ENCODE measurements around the gene L2HGDH.

L2HGDH gene

DNA sequence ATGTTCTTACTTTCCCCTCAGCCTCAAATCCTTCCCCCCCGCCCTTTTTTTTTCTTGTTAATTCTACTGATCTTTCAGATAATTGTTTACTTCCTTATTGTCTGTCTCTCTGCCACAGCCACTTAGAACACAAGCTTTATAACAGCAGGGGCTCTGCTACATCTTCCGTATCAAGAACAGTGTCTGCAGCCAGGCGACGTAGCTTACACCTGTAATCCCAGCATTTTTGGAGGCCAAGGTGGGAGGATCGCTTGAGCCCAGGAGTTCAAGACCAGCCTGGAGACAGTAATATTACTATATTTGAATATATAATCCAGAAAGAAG is 86.1 kb downstream of the L2HGDH start:
- H3F3A ChIP-seq (ENCODE audit: insufficient read depth, low read length), result no peaks in the 10 kb centered on the region
- peak overlapping the region; percentile 32 for H3K4me3 ChIP-seq (ENCODE audit: low read depth, low read length, poor library complexity, severe bottlenecking)
- H3K27me3 ChIP-seq (ENCODE audit: insufficient read depth, low read length), result no peaks in the 10 kb centered on the region
- peaks cover 5% of the 10 kb centered on the region; the same call in 1 of the 2 replicates for H3K36me3 ChIP-seq (ENCODE audit: insufficient read depth, low read length)
- peak overlapping the region; percentile 41 for H3K4me2 ChIP-seq (ENCODE audit: low read length)
- H2AFZ ChIP-seq (ENCODE audit: low read length), result no peak overlapping the region
- peaks cover 80% of the 10 kb centered on the region for H3K79me2 ChIP-seq (ENCODE audit: insufficient read depth, low read length)
- TF ChIP-seq, protein P1, sequence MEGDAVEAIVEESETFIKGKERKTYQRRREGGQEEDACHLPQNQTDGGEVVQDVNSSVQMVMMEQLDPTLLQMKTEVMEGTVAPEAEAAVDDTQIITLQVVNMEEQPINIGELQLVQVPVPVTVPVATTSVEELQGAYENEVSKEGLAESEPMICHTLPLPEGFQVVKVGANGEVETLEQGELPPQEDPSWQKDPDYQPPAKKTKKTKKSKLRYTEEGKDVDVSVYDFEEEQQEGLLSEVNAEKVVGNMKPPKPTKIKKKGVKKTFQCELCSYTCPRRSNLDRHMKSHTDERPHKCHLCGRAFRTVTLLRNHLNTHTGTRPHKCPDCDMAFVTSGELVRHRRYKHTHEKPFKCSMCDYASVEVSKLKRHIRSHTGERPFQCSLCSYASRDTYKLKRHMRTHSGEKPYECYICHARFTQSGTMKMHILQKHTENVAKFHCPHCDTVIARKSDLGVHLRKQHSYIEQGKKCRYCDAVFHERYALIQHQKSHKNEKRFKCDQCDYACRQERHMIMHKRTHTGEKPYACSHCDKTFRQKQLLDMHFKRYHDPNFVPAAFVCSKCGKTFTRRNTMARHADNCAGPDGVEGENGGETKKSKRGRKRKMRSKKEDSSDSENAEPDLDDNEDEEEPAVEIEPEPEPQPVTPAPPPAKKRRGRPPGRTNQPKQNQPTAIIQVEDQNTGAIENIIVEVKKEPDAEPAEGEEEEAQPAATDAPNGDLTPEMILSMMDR (IDR thresholded peaks at IDR 0.05; ENCODE audit: low read length), result no peak
- TF ChIP-seq EZH2 (IDR thresholded peaks at IDR 0.05; ENCODE audit: borderline replicate concordance, low read length), result no peak
- H3K9ac ChIP-seq (ENCODE audit: low read length), result peak overlapping the region; percentile 17; the same call in 1 of the 2 replicates
- H3K27ac ChIP-seq (ENCODE audit: low read depth, low read length, poor library complexity, severe bottlenecking), result peak overlapping the region; percentile 59
- no peaks in the 10 kb centered on the region for H3K9me2 ChIP-seq (ENCODE audit: low read depth, low read length)
- H4K20me1 ChIP-seq (ENCODE audit: insufficient read depth, low read length), result no peaks in the 10 kb centered on the region
- H3K9me3 ChIP-seq (ENCODE audit: low read length), result no peaks in the 10 kb centered on the region
- H3K4me1 ChIP-seq (ENCODE audit: insufficient read depth, low read length, severe bottlenecking), result peaks cover 51% of the 10 kb centered on the region

DNA sequence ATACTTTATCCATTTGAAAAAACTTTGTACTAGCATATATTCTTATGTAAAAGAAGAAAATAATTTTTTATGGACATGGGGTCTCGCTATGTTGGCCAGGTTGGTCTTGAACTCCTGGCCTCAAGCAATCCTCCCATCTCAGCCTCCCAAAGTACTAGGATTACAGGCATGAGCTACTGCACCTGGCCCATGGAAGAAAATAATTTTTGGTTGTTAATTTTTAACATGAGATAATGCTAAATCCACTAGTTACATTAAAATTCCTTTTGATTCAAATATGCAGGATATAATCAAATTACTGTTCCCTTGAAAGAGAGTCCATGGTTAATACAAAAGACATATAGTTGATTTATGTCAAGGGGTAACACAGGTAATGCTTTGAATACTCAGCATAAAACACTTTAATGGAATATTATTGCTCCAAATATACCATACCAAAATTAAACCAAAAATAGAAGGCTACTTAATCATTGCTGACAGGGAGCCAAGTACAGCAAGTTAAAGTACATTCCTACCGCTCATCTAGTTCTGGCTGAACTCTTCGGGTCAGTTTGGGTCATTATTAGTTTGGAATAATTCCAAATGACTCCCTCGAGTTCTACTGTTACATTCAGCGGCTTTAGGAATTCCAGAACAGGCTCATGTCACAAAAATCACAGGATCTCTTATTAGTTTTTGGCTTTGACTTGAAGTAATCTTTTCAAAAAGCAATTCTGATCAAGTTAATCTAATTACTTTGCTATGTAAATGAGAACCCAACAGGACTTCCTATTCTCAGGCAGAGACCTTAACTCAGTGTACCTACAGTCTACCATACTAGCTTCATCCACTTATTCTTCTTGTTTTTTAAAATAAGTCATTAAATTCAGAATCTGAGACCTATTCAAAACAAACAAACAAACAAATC is 86.7 kb downstream of the L2HGDH start:
- H3K9me2 ChIP-seq (ENCODE audit: low read depth, low read length), result no peaks in the 10 kb centered on the region
- H3K36me3 ChIP-seq (ENCODE audit: insufficient read depth, low read length), result peaks cover 5% of the 10 kb centered on the region; the same call in 1 of the 2 replicates
- peaks cover 86% of the 10 kb centered on the region for H3K79me2 ChIP-seq (ENCODE audit: insufficient read depth, low read length)
- peaks cover 57% of the 10 kb centered on the region for H3K4me1 ChIP-seq (ENCODE audit: insufficient read depth, low read length, severe bottlenecking)
- H3K9ac ChIP-seq (ENCODE audit: low read length), result peak overlapping the region; percentile 17; the same call in 1 of the 2 replicates
- no peaks in the 10 kb centered on the region for H3K27me3 ChIP-seq (ENCODE audit: insufficient read depth, low read length)
- no peak overlapping the region for H2AFZ ChIP-seq (ENCODE audit: low read length)
- H3K4me2 ChIP-seq (ENCODE audit: low read length), result peak overlapping the region; percentile 41
- peak overlapping the region; percentile 32 for H3K4me3 ChIP-seq (ENCODE audit: low read depth, low read length, poor library complexity, severe bottlenecking)
- no peaks in the 10 kb centered on the region for H4K20me1 ChIP-seq (ENCODE audit: insufficient read depth, low read length)
- no peaks in the 10 kb centered on the region for H3K9me3 ChIP-seq (ENCODE audit: low read length)
- peak overlapping the region; percentile 59 for H3K27ac ChIP-seq (ENCODE audit: low read depth, low read length, poor library complexity, severe bottlenecking)
- no peak for TF ChIP-seq EZH2 (IDR thresholded peaks at IDR 0.05; ENCODE audit: borderline replicate concordance, low read length)
- TF ChIP-seq, protein P1 (IDR thresholded peaks at IDR 0.05; ENCODE audit: low read length), result no peak
- no peaks in the 10 kb centered on the region for H3F3A ChIP-seq (ENCODE audit: insufficient read depth, low read length)

DNA sequence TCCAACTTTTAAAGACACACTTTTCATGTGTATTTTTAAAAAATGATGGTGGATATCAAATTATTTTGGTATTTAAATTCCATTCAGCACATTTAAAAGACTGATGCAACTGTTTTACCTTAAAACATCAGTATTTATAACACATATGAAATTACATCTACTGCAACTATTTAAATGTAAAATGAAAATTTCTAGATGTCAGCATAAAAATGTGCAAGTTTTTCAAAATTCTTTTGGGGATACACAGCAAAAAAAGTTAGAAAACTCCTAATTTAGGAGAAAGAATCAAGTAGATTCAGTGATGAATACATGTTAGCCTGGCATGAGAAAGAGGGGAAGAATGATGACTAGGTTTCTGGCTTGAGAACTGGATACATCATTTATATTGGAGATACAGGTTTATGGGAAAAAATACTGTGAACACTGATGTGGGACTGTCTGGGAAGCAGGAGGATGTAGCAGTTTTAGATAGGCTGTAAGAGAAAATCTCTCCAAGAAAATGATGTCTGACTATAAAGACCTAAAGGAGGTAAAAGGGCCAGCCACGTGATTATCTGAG is 89.9 kb downstream of the L2HGDH start:
- TF ChIP-seq, protein P1 (IDR thresholded peaks at IDR 0.05; ENCODE audit: low read length), result no peak
- TF ChIP-seq EZH2 (IDR thresholded peaks at IDR 0.05; ENCODE audit: borderline replicate concordance, low read length), result no peak
- no peak overlapping the region; the same call in 1 of the 2 replicates for H3K4me2 ChIP-seq (ENCODE audit: low read length)
- no peak overlapping the region for H3K27ac ChIP-seq (ENCODE audit: low read depth, low read length, poor library complexity, severe bottlenecking)
- H3K4me3 ChIP-seq (ENCODE audit: low read depth, low read length, poor library complexity, severe bottlenecking), result no peak overlapping the region
- H3K9me3 ChIP-seq (ENCODE audit: low read length), result no peaks in the 10 kb centered on the region
- no peak overlapping the region for H2AFZ ChIP-seq (ENCODE audit: low read length)
- H3K4me1 ChIP-seq (ENCODE audit: insufficient read depth, low read length, severe bottlenecking), result peaks cover 42% of the 10 kb centered on the region
- no peaks in the 10 kb centered on the region for H3K36me3 ChIP-seq (ENCODE audit: insufficient read depth, low read length)
- no peak overlapping the region for H3K9ac ChIP-seq (ENCODE audit: low read length)
- peaks cover 76% of the 10 kb centered on the region for H3K79me2 ChIP-seq (ENCODE audit: insufficient read depth, low read length)
- no peaks in the 10 kb centered on the region for H4K20me1 ChIP-seq (ENCODE audit: insufficient read depth, low read length)
- H3K9me2 ChIP-seq (ENCODE audit: low read depth, low read length), result no peaks in the 10 kb centered on the region
- no peaks in the 10 kb centered on the region for H3F3A ChIP-seq (ENCODE audit: insufficient read depth, low read length)
- no peaks in the 10 kb centered on the region for H3K27me3 ChIP-seq (ENCODE audit: insufficient read depth, low read length)

Data from OCI-LY1 (cell line).